ENCODE results near the gene EHMT1. TPM values are rescaled to one million over a fixed set of nuclear protein-coding genes. Genes with fewer than 3 reads are reported as not detected.

Gene EHMT1
- total RNA-seq, 1 experiment from 2014 or later, result 63.9 TPM

GRCh38 chr9:137666955-137667670, 48.3 kb downstream of the EHMT1 start:
- POLR2A ChIA-PET, result no interaction called here
- TF ChIP-seq TCF7L2 (IDR thresholded peaks at IDR 0.05; ENCODE audit: low read depth, low read length) (no peak), REST (IDR thresholded peaks at IDR 0.05; ENCODE audit: insufficient read depth in 1 of 2, low read depth in 2 of 2, low read length in 1 of 2) (no peak), CTCF (IDR thresholded peaks at IDR 0.05) (no peak), POLR2AphosphoS5 (IDR thresholded peaks at IDR 0.05; ENCODE audit: low read depth, low read length) (no peak), SIN3A (IDR thresholded peaks at IDR 0.05; ENCODE audit: borderline replicate concordance, insufficient read depth, low read depth, low read length) (no peak)
- in situ Hi-C loops (cut with HindIII; ENCODE audit: low pct_unique_long_range_greater_than_20kb, low sequenced_read_pairs) (no loop called here), intact Hi-C loops (cut with micrococcal nuclease; ENCODE audit: unreplicated experiment) (no loop called here)
- H3K9me3 ChIP-seq (ENCODE audit: control insufficient read depth, insufficient read depth, low read depth, low read length), result no peaks in the 10 kb centered on the region
- peaks cover 14% of the 10 kb centered on the region for H3K4me1 ChIP-seq (ENCODE audit: control insufficient read depth, insufficient read depth, low read length)
- no peaks in the 10 kb centered on the region for H3K27me3 ChIP-seq (ENCODE audit: control insufficient read depth, insufficient read depth, low read length)
- no peaks in the 10 kb centered on the region for H3K36me3 ChIP-seq (ENCODE audit: control insufficient read depth, insufficient read depth, low read length)
- CTCF ChIA-PET, result no interaction called here
- no peak overlapping the region for H3K4me3 ChIP-seq (ENCODE audit: low read depth in 2 of 2, low read length in 2 of 2)
- ATAC-seq, result no peak
- no peak overlapping the region for H3K27ac ChIP-seq (ENCODE audit: low read length)
- BruUV-seq (replicated peaks), result no TSS peak
- no peak for DNase-seq (ENCODE audit: low read depth, low spot score)

- ChIA-PET CTCF (no interaction called here), POLR2A (no interaction called here)
- H3K9me3 ChIP-seq (ENCODE audit: control insufficient read depth, insufficient read depth, low read depth, low read length), result no peaks in the 10 kb centered on the region
- peaks cover 14% of the 10 kb centered on the region for H3K4me1 ChIP-seq (ENCODE audit: control insufficient read depth, insufficient read depth, low read length)
- DNase-seq (ENCODE audit: low read depth, low spot score) (no peak), ATAC-seq (no peak)
- BruUV-seq (replicated peaks), result no TSS peak
- H3K4me3 ChIP-seq (ENCODE audit: low read depth in 2 of 2, low read length in 2 of 2), result no peak overlapping the region
- no peaks in the 10 kb centered on the region for H3K36me3 ChIP-seq (ENCODE audit: control insufficient read depth, insufficient read depth, low read length)
- H3K27ac ChIP-seq (ENCODE audit: low read length), result no peak overlapping the region
- intact Hi-C loops (cut with micrococcal nuclease; ENCODE audit: unreplicated experiment) (no loop called here), in situ Hi-C loops (cut with HindIII; ENCODE audit: low pct_unique_long_range_greater_than_20kb, low sequenced_read_pairs) (no loop called here)
- TF ChIP-seq CTCF (IDR thresholded peaks at IDR 0.05), result no peak
- TF ChIP-seq POLR2AphosphoS5 (IDR thresholded peaks at IDR 0.05; ENCODE audit: low read depth, low read length), result no peak
- TF ChIP-seq TCF7L2 (IDR thresholded peaks at IDR 0.05; ENCODE audit: low read depth, low read length), result no peak
- TF ChIP-seq SIN3A (IDR thresholded peaks at IDR 0.05; ENCODE audit: borderline replicate concordance, insufficient read depth, low read depth, low read length), result no peak
- TF ChIP-seq REST (IDR thresholded peaks at IDR 0.05; ENCODE audit: insufficient read depth in 1 of 2, low read depth in 2 of 2, low read length in 1 of 2), result no peak
- H3K27me3 ChIP-seq (ENCODE audit: control insufficient read depth, insufficient read depth, low read length), result no peaks in the 10 kb centered on the region
Measured at GRCh38 chr9:137668203-137668602, 49.4 kb downstream of the EHMT1 start.

Data from Panc1 (cell line).